HG02588 (cell line): ENCODE data around the gene MT1E.
"Not testable (repeated sequence)": the region's sequence is repeated elsewhere in the genome, so short reads cannot be mapped to it uniquely, and the experiment has no call there.

Experiments used
- ATAC-seq: cut with Tn5 transposase; IDR thresholded peaks from one replicate; pipeline ENCODE4 v1.9.1; 2021; ENCODE audit warnings: mild to moderate bottlenecking, moderate library complexity; ENCODE audit not compliant: unreplicated experiment

Gene MT1E

DNA sequence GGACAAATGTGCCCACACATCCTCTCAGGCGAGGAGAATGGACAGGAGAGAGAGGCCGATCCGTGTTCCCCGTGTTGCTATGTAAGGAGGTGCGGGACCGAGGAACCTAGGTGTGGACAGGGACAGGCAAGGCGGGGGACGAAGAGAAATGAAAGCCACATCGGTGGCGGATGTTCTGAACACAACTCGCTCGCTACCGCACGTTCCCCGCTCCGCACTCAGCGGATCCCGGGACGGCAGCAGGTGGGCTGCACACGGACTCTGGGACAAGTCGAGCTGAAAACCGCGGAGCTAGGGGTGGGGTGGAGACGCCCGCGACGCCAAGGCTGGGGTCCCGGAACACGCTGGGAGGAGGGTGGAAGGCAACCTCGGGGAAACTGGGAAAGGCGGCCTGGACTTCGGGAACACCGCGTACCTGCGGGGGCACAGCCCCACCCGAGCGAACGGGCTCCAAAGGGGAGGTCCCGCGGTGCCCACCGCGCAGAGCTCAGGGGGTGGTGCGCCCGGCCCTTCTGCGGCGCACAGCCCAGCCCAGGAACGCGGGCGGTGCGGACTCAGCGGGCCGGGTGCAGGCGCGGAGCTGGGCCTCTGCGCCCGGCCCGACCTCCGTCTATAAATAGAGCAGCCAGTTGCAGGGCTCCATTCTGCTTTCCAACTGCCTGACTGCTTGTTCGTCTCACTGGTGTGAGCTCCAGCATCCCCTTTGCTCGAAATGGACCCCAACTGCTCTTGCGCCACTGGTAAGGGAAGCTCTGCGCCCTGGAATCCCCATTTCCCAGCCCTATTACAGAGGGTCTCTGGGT, at the start of gene MT1E:
TSS of gene MT1E (plus strand) at position 642 of the 803 bp plus-strand sequence. CDS start at position 713, 71 bp downstream.
- ATAC-seq, result peak; percentile 54

DNA sequence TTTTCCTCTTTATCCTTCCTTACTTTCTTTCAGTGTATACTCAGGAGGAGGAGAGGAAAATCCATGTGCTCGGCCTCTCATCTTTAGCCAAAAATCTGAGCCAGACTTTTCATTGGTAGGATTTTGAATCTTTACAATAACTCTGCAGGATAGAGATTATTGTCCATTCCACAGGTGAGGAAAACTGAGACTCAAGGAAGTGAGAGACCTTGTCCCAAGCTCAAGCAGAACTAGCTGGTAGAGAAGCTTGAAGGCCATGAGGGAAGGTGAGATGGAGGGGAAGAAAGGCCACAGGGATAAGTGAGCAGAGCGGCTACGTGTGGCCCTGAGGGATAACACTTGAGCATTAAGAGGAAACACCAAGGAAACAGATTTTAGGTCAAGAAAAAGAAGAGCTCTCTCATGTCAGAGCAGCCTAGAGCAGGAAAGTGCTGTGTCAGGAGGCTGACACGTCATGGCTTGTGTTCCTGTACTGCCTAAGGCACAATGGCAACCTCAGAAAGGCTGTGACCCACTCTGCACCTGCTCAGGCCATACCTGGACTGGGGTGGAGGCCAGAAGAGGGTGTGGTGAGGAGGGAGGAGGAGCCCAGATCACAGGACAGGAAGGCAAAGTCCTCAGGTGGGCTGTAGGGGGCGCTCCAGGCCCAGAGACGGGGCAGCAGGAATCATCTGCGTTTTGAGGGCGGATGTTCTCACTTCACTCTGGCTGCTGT, 48.8 kb upstream of the MT1E start:
- no peak for ATAC-seq

DNA sequence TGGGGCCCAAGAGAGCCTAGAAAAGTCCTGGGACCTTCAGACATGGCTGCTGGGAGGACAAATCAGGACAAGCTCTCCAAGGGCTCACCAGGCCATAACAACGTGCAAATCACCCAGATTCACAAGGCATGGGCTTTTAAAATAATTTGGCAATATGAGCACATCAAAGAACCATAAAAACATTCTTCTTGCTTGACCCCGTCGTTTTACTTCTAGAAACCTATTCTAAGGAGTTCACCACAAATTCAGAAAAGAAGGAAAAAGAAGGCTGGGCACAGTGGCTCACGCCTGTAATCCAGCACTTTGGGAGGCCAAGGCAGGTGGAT, 48.3 kb upstream of the MT1E start:
- no peak for ATAC-seq

DNA sequence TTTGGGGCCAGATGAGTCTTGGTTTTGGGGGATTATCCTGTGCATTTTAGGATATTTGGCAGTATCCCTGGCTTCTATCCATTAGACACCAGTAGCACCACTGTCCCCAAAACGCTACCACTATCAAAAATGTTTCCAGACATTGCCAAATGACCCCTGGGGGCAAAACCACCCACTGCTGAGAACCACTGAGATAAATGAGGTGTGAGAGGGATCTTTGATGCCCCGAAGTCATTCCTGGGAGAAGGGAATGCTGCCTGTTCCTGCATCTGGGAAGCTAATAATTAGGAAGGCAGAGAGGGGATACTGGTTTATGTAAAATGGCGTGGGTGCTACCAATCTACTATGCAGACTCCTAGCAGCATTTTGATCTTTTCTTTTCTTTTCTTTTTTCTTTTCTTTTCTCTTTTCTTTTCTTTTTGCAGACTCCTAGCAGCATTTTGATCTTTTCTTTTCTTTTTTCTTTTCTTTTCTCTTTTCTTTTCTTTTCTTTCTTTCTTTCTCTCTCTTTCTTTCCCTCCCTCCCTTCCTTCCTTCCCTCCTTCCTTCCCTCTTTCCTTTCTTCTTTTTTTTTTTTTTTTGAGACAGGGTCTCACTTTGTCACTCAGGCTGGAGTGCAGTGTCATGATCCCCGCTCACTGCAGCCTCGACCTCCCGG, 45.1 kb upstream of the MT1E start:
- ATAC-seq, result no peak

DNA sequence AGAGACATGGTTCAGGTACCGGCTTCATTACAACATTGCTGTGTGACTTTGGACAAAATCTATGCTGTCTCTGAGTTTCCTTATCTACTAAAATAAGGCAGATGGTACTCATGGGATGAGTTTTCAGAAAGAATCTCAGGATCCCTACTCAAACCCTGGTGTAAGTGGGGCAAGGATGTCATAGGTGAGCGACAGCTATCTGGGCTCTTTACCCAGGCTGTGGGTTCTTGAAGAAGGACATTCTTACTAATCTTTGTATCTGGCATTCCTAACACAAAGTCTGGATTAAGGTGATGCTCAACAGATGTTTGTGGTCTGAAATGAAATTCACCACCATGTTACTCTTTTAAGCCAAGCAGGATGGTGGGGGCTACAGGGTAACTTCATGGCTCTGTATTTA, 42.7 kb upstream of the MT1E start:
- not testable (repeated sequence) for ATAC-seq

DNA sequence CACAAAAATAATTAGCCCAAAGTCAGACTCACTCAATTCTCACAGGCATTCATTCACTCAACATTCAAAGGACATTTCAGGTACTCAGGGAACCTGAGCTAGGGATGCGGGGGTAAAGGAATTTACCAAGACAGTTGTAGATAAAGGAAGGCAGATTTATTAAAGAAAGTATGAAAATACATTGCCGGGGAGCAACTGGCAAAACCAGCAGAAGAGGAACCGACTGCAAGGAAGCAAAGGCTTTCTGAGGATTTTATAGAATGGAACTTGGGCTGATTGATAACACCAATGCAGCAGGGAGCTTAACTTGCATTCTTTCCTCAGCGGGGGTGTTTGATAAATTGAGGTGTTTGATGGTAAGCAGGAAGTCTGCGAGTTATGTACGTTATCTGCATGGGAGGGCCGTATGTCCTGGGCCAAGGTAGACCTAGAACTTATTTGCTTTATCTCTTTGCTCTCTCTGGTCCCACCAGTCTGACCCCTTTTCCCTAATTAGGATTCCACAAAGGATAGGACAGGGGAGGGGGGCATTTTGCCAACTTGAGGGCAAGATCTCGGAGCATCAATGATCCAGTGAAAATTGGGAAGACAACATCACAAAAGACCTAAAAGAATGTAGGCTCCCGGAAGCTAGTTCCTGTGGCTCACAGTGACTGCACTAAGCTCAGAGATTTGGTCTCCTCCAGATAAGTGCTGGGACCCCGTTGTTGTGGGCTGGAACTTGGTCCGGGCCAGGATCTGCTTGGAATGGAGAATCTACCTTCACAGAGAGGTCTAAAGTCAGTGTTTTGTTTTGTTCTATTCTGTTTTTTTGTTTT, 42.0 kb upstream of the MT1E start:
- no peak for ATAC-seq

DNA sequence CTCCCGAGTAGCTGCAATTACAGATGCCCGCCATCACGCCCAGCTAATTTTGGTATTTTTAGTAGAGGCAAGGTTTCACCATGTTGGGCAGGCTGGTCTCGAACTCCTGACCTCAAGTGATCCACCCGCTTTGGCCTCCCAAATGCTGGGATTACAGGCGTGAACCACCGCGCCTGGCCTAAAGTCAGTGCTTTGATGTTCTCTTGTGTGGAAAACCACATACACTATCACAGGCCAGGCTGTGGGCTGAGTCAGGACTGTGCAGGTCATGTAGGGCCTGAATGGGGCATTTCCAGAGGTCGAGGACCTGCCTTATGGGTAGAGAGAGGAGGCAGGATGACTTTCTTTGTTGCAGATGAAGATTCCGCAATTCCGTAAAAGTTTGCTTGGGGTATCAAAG, 41.3 kb upstream of the MT1E start:
- ATAC-seq, result no peak

DNA sequence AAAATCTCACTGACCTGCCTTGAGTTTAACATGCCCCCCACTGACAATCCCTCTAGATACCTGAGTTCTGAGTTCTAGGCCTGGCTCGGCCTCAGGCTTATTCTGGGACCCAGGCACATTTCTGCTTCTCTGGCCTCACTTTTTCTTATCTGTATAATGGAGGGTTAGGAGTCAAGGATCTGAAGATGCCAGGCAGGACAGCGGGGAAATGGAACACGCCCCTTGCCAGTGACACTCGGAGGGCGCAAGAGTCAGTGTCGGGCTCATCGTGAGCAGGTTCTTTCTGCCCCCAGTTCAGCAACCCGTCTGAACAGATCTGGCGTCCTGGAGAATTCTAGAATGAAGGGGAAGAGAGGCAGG, 36.8 kb upstream of the MT1E start:
- ATAC-seq, result no peak

DNA sequence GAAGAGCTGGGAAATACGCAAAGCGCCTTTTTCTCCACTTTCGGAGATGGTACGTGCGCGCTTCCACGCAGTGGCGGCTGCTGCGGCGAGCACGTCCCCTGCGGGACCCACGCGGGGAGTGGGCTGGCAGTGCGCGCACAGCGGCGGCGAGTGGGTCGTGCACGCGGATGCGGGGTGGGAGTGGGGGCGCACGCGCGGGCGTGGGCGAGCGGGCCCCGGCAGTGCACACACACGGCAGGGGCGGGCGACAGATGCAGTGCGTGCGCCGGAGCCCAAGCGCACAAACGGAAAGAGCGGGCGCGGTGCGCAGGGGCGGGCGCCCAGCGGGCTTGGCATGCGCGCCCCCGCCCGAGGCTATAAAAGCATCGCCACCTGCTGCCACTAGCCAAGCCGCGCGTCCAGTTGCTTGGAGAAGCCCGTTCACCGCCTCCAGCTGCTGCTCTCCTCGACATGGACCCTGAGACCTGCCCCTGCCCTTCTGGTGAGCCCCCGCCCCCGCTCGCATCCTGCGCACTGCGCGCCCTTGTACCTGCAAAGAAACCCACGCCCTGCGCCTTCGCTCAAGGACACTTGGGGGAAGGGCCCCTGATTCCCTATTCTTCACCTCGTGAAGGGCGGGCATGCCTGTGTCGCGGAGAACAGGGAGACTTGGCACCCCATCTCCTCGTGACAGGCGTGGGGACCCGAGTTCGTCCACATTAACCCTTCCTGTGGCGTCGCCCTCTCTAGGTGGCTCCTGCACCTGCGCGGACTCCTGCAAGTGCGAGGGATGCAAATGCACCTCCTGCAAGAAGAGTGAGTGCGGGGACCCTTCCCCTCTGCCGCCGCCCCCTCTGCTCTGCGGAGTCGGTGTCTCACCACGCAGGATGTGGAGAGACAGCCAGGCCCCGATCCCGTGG, 36.2 kb upstream of the MT1E start, which contains the start of gene MT3:
TSS of gene MT3 (plus strand) at position 388 of the 899 bp plus-strand sequence. CDS start at position 451, 63 bp downstream.
- no peak for ATAC-seq

DNA sequence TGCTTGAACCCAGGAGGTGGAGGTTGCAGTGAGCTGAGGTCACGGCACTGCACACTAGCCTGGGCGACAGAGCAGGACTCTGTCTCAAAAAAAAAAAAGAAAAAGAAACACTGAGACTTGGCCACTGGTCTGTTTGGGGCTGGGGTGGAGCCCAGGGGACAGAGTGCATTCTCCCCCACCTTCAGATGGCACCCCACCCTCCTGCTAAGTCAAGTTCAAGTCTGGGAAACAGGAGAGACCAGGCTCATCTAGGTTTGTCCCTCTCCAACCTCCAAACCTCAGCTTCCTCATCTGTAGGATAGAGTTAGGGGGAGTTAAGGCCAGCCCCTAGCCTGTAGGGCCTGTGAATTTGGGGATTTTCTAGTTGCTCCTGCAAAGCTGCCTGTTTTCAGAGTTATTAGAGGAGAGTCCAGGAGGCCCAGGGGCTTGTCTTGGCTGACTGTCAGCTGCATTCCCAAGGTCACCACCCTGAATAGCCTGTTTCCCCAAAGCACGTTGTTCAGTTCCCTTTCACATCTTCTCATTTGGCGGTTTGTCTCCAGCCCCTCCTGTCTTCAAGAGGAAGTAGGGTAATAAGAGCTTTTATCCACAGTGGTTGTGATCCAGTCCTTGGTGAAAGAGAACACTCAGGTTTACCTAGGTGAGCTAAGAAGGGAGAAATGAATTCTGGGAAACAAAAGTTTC, 34.1 kb upstream of the MT1E start:
- ATAC-seq, result no peak

DNA sequence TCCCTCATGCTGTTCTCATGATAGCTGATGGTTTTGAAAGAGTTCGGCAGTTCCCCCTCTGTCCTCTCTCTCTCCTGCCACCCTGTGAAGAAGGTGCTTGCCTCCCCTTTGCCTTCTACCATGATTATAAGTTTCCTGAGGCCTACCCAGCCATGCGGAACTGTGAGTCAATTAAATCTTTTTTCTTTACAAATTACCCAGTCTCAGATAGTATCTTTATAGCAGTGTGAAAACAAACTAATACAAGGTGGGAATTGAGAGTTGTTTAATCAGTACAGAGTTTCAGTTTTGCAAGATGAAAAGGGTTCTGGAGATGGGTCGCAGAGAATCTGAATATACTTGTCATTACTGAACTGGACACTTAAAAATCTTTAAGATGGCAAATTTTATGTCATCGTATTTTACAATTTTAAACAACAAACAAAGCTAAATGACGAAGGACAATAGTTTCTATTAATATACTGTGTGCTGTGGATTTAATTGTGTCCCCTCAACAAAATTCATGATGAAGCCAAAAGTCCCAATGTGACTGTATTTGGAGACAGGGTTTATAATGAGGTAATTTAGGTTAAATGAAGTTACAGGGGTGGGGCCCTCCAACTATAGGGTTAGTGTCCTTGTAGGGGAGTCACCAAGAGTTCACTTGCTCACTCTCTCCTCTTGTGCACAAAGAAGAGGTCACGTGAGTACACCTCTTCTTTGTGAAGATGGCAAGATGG, 31.8 kb upstream of the MT1E start:
- no peak for ATAC-seq

DNA sequence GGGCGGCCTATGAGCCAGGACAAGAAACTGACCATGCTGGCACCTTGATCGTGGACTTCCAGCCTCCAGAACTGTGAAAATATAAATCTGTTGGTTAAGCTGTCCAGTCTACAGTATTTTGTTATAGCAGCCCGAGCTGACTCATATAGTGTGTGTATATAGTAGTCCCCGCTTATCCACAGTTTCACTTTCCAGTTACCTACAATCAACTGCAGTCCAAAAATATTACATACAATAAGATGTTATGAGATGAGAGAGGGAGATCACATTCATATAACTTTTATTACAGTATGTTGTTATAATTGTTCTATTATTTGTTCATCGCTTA, 31.3 kb upstream of the MT1E start:
- ATAC-seq, result no peak

DNA sequence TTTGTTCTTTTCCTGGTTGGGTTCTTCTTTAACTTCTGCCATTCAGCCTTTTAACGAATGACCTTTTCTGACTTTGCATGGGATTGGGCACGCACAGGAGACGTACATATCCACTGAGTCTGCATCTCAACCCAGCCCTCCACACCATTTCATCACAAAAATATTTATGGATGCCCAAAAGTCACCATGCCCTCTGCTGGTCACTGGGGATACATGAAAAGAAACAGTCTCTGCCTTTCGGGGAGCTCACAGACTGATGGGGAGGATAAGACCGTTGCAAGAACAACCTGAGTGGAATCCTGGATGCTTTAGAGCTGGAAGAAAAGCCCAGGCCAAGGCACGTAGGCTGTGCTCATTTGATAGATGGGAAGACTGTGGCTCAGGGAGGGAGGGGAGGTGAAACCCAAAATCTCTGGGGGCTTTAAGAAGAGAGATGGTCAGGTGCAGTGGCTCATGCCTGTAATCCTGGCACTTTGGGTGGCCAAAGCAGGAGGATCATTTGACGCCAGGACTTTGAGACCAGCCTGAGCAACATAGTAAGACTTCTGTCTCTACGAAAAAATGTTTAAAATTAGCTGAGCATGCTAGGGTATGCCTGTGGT, 25.1 kb upstream of the MT1E start:
- ATAC-seq, result no peak

DNA sequence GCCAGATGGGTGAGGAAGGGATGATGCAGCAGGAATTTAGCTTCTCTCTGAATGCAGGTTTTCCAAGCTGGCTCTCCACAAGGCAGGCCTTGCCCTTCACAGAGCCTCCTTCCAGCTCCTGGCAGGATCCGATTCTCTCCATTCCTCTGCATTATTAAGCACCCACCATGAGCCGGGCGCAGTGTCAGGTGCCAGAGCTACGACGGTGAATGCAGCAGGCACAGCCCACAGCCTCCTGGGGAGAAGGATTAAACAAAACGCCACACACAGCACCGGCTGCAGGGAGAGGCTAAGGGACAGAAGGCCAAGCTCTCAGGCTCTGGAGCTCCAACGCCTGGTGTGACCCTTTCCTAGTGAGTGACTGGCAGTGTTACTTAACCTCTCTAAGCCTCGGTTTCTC, 24.3 kb upstream of the MT1E start:
- no peak for ATAC-seq

DNA sequence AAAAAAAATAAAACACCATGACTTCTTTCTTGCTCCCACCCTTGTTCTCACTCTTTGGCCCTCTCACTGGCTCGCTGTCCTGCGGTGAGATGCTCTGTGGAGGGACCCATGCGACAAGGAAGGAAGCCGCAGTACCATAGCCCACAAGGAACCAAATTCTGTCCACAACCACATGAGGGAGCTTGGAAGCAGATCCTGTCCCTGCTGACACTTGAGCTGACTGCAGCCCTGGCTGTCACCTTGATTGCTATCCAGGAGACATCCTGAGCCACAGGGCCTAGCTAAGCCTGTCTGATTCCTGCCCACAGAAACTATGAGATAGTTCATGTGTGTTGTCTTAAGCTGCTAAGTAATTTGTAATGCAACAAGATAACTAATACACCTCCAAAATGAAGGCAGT, 22.0 kb upstream of the MT1E start:
- no peak for ATAC-seq

DNA sequence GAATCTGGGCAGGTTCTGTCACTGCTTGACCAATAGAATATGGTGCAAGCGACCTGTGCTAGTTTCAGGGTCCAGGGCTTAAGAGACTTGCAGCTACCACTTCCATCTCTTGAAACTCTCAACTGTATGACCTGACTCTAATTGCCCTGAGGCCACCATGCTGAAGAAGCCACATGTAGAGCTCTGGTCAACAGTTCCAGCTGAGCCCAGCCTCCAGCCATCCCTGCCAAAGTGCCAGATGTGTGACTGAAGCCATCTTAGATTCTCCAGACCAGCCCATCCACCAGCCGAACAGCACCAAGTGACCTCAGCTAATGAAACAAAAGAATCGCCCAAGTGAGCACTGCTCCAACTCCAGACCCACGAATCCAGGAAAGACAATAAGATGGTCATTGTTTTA, 20.6 kb upstream of the MT1E start:
- ATAC-seq, result no peak

DNA sequence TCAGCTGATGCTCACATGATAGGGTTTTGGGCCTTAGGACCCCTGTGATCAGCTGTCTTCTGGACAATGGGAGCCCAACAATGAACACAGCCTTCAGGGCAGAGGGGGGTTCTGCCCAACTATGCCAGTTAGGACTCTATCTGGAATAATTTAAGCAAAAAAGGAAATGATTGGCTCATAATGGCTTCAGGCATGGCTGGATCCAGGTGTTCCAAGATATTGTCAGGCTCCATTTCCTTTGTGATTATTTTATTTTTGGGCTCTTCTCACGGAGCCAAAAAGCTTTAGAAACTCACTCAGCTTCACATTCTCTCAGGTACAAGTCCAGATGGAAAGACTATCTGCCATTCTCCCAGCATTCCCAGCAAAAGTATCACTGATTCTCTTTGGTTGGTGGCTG, 20.1 kb upstream of the MT1E start:
- ATAC-seq, result no peak

DNA sequence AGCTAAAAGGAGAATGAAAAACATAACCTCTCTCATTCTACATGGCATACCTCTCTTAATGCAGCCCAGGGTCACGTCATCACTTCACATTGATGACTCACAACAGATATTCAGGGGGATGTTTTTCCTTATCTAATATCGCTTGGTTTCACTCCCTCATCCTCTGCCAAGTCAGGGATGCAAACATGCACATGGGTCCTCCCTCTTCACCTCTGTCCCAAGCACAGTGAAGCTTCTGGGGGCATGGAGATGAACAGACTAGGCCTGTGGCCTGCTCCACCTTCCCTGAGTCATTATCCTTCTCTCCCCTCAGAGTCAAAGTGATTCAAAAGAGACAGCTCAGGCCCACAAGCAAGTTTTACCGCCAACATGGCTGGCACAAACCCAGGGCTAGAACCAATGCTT, 19.5 kb upstream of the MT1E start:
- ATAC-seq, result no peak
